Adrenal gland (tissue), 12 donors: ENCODE measurements around the gene TJP2. TPM values are rescaled to one million over a fixed set of nuclear protein-coding genes. Genes with fewer than 3 reads are reported as not detected.

Experiments
- DNase-seq, 7 donors: peaks; one replicate each; pipeline ENCODE4 v3.0.0-alpha.2; 2019 to 2020
- H3K27ac ChIP-seq, 5 donors: fragments of 200-600 bp; sonication (generic) in 4 of 5; 1 replicate in 3 of 5; 2 replicates in 2 of 5; pipeline versions ENCODE4 v1.5.1 to v1.8.0; 2016 to 2020; ENCODE audit warnings: mild to moderate bottlenecking in 1 of 5
- H3K27me3 ChIP-seq: fragments of 200-600 bp; 2 replicates; pipeline ENCODE4 v1.8.0; 2021
- H3K36me3 ChIP-seq, 2 donors: fragments of 200-600 bp; replicated peaks in 1 of 2; 1 replicate in 1 of 2; 2 replicates in 1 of 2; pipeline versions ENCODE4 v1.5.1 to v1.8.0; 2018 to 2022
- H3K4me1 ChIP-seq, 2 donors: fragments of 200-600 bp; replicated peaks in 1 of 2; 1 replicate in 1 of 2; 2 replicates in 1 of 2; pipeline versions ENCODE4 v1.5.1 to v1.8.0; 2018 to 2021
- H3K4me3 ChIP-seq, 4 donors: fragments of 200-600 bp; sonication (generic) in 3 of 4; one replicate each; pipeline ENCODE4 v1.5.1; 2016 to 2018
- H3K9me3 ChIP-seq, 3 donors: fragments of 200-600 bp; sonication (generic) in 1 of 3; replicated peaks in 1 of 3; 1 replicate in 2 of 3; 2 replicates in 1 of 3; pipeline versions ENCODE4 v1.5.1 to v1.8.0; 2016 to 2021
- POLR2A ChIP-seq, 2 donors: fragments of 450-650 bp; IDR thresholded peaks; one replicate each; pipeline ENCODE4 v1.6.1; 2017; ENCODE audit warnings: antibody characterized with exemption in 2 of 2, mild to moderate bottlenecking in 2 of 2, moderate library complexity in 1 of 2
- WGBS, 4 donors: extraction: QIAGEN DNeasy Blood & Tissue Kit in 2 of 4; methylation state at CpG; one replicate each; pipeline versions ENCODE4 v1.1.5 to v1.1.7; 2013 to 2017; 5-methylcytosine and 5-hydroxymethylcytosine counted together
- intact Hi-C, 2 donors: fragments of 100-400 bp; cut with DNase I; formaldehyde crosslinking; loops; one replicate each; pipeline versions ENCODE4 v1.14.1 to v1.15.0; 2022 to 2023
- polyA plus RNA-seq, 3 donors: library from polyadenylated mRNA; stranded (reverse); fragments of 200-250 nt in 2 of 3; fragments of 350-450 nt in 1 of 3; fragmentation: Illumina TruSeq in 1 of 3; extraction: RNeasy Lipid Tissue Mini Kit (QIAGEN cat#74804) in 1 of 3; gene quantifications; one replicate each; pipeline ENCODE4 v1.2.3, GENCODE V29; 2013 to 2014
- total RNA-seq, 9 donors: library from RNA; depleted of rRNA in 4 of 9; stranded (reverse); fragments of >200 nt in 4 of 9; fragments of 120-200 nt in 1 of 9; fragmentation: NEBNext Ultra II Directional in 1 of 9; extraction: Animal tissue kit (Norgen Biotek cat#: 25700) in 1 of 9; gene quantifications; one replicate each; pipeline versions ENCODE4 v1.1.0 to v1.2.4, GENCODE V29; 2013 to 2023
- TF ChIP-seq, protein P1 (sequence below), 6 experiments: fragments of 450-650 bp in 4 of 6; fragments of 200-600 bp in 2 of 6; sonication (generic) in 1 of 6; IDR thresholded peaks; 1 replicate in 5 of 6; 2 replicates in 1 of 6; pipeline versions ENCODE4 v1.5.1 to v1.8.0; 2016 to 2021; ENCODE audit warnings: antibody characterized with exemption in 6 of 6, mild to moderate bottlenecking in 2 of 6, moderate library complexity in 1 of 6
- donor health status: healthy with polysubstance abuse.
- donor health status: Bipolar disorder and iron deficiency.
- donor health status: DM: yes; HTN: yes; CAD: no.
- donor health status: DM: no; HTN: no; CAD: no.
- donor health status: DM: no; HTN: no; CAD: no.
- donor health status: DM: yes; HTN: yes; CAD: no.

The TJP2 gene
- total and polyA plus RNA-seq, 12 donors, result 14.5 to 108 (median 30.2) TPM

DNA sequence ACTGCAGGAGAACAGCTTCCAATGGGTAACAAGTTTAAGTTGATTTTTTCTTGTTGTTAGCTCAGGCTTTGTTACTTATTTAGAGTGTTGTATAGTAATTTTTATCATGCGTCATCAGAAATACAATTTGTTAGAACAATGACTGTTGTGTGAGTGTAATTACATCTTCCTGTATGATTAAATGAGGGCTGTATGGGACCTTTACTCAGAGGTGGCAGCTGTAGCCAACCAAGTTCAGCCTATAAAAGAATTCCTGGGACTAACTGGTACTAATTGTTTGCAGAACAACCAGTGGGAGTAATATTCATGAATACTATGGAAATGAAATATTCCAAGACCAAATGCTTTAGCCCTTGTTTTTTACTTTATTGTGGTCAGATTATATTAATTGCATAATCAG, 30.8 kb upstream of the TJP2 start:
- TF ChIP-seq POLR2A (IDR thresholded peaks at IDR 0.05), result no peak
- TF ChIP-seq, protein P1, sequence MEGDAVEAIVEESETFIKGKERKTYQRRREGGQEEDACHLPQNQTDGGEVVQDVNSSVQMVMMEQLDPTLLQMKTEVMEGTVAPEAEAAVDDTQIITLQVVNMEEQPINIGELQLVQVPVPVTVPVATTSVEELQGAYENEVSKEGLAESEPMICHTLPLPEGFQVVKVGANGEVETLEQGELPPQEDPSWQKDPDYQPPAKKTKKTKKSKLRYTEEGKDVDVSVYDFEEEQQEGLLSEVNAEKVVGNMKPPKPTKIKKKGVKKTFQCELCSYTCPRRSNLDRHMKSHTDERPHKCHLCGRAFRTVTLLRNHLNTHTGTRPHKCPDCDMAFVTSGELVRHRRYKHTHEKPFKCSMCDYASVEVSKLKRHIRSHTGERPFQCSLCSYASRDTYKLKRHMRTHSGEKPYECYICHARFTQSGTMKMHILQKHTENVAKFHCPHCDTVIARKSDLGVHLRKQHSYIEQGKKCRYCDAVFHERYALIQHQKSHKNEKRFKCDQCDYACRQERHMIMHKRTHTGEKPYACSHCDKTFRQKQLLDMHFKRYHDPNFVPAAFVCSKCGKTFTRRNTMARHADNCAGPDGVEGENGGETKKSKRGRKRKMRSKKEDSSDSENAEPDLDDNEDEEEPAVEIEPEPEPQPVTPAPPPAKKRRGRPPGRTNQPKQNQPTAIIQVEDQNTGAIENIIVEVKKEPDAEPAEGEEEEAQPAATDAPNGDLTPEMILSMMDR (IDR thresholded peaks at IDR 0.05), result no peak
- 64 to 88% (median 86%) methylated on average over 1 of the region's 1 CpG for WGBS, 4 donors
- Histone ChIP-seq H3K4me1 (peaks cover 0 to 4% of the 10 kb centered on the region in 2 donors), H3K4me3 (no peak overlapping the region), H3K36me3 (no peaks in the 10 kb centered on the region), H3K27me3 (no peaks in the 10 kb centered on the region), H3K9me3 (no peaks in the 10 kb centered on the region), H3K27ac (no peak overlapping the region)
- DNase-seq, result no peak
- intact Hi-C loops, result no loop called here

DNA sequence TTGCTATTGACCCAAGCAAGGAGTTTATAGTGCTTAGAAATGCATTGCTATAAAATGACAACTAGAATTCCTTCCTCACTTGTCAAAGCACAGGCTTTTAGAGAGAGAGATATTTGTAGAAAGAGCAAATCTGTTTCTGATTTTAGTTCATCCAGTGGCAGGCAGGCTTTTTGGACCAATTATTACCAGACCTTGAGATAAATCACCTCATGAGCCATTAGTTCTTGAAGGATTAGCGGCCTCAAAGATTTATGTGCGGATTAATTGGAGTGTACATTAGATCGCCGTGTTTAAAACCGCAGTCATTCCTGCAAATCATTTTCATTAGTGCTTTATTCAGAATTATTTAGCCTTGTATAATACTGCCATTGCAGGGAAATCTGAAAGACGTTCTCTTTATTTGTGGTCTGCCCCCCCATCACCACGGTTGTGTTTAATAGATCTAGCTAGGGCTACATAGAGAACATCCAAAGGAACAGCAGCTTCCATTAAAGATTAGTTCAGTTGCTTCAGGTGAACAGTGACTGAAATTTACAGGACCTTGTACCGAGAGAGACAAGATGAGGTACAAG, 28.8 kb upstream of the TJP2 start:
- H3K4me1 ChIP-seq, result peaks cover 0 to 9% of the 10 kb centered on the region in 2 donors
- intact Hi-C loops, result no loop called here
- H3K27me3 ChIP-seq, result no peaks in the 10 kb centered on the region
- no peak for DNase-seq
- WGBS, 4 donors, result 86 to 87% (median 86%) methylated on average over 8 of the region's 8 CpGs
- no peaks in the 10 kb centered on the region for H3K9me3 ChIP-seq
- no peak for TF ChIP-seq POLR2A (IDR thresholded peaks at IDR 0.05)
- TF ChIP-seq, protein P1 (IDR thresholded peaks at IDR 0.05), result no peak
- no peak overlapping the region for H3K4me3 ChIP-seq
- H3K27ac ChIP-seq, result no peak overlapping the region
- H3K36me3 ChIP-seq, result no peaks in the 10 kb centered on the region

DNA sequence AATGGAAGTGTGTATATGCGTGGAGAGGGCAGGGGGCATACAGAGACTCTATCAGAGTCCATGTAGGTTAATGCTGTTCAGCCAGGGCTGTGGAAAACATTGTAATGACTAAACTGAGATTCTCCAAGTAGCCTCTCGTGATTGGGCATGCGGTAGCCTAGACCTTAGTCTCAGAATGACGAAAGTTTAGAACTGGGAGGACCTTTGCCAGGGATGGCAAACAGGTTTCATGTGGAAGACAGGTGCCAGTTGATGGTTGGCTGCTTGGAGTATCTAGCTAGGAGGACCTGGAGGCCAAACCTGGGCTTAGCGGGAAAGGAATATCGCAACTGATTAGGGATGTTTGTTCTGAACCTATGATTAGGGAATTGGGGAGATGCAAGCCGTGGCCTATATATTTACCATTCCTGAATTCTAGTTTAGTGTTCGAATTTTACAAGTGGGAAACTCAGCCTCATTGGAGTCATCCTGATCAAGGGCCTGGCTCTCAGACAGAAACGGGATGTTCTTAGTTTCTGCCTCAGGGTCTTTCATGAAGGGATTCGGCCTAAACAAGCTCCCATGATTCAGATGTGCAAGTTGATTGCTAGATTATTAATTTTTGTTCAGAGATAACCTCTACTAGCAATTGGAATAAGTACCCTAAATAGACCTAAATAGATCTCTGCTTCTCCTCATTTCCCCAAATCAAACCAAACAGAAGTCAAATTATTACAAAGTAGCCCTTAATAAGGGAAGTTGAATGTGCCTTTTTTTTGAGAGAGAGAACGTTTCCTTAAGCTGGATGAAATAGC, 26.8 kb upstream of the TJP2 start:
- Histone ChIP-seq H3K4me3 (no peak overlapping the region), H3K27ac (no peak overlapping the region), H3K36me3 (no peaks in the 10 kb centered on the region), H3K27me3 (no peaks in the 10 kb centered on the region), H3K4me1 (peaks cover 0 to 16% of the 10 kb centered on the region in 2 donors), H3K9me3 (no peaks in the 10 kb centered on the region)
- TF ChIP-seq, protein P1 (IDR thresholded peaks at IDR 0.05), result no peak
- TF ChIP-seq POLR2A (IDR thresholded peaks at IDR 0.05), result no peak
- 88 to 94% (median 91%) methylated on average over 11 of the region's 11 CpGs for WGBS, 4 donors
- intact Hi-C loops, result no loop called here
- DNase-seq, result no peak

DNA sequence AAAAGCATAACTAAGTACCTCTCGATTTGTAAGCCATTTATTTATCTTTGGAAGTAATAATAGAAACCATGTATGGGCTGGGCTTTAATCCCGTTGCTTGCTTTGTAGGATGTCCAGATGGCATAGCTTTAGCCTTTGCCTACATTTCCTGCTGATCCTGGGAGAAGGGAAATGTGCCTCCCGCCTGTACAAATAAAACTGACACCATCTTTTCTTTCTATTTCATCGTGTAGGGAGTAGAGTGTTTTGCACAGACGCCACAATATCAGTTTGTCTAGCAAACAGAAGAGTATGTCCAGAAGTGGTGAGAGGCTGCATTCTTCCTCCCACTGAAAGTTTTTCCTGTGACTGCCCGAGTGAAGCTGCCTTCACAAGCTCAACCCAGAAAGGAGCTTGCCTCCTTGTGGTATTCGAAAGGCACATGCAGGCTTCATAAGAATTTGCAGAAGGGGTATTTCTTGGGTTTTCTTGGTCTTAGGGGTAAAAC, 24.7 kb upstream of the TJP2 start:
- 49 to 68% (median 52%) methylated on average over 7 of the region's 7 CpGs for WGBS, 4 donors
- no peaks in the 10 kb centered on the region for H3K27me3 ChIP-seq
- TF ChIP-seq POLR2A (IDR thresholded peaks at IDR 0.05), result no peak
- TF ChIP-seq, protein P1 (IDR thresholded peaks at IDR 0.05), result peak in 2 of 6 experiments; percentile 16 to 26
- no peaks in the 10 kb centered on the region for H3K9me3 ChIP-seq
- H3K4me1 ChIP-seq, result peaks cover 0 to 14% of the 10 kb centered on the region in 2 donors
- peak overlapping the region in 1 of 5 donors; percentile 43 for H3K27ac ChIP-seq
- intact Hi-C loops, result no loop called here
- no peak overlapping the region for H3K4me3 ChIP-seq
- no peaks in the 10 kb centered on the region for H3K36me3 ChIP-seq
- DNase-seq, result no peak
